Measurements from ENCODE around the gene TNS3.

TNS3 gene

GRCh38 chr7:47335557-47336471, 246.1 kb downstream of the TNS3 start:
- DNase-seq, result no peak

DNA sequence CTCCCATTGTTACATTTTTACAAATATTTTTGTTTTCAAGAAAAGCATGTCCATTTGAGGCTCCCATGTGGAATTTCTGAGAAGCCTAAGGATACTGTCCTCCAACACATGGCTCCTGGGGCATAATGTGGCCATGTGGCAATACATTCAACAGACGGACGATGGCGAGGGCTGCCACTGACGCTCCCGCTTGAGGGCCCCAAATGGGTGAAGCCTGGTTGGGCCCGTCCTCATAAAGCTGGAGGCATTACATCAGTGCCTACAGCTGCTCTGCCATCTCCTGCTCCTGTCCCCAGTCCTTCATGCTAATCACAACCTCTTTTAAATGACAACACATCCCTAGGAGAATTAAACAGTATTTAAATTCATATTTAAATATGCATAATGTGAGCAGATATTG, 246.8 kb downstream of the TNS3 start:
- no peak for DNase-seq

DNA sequence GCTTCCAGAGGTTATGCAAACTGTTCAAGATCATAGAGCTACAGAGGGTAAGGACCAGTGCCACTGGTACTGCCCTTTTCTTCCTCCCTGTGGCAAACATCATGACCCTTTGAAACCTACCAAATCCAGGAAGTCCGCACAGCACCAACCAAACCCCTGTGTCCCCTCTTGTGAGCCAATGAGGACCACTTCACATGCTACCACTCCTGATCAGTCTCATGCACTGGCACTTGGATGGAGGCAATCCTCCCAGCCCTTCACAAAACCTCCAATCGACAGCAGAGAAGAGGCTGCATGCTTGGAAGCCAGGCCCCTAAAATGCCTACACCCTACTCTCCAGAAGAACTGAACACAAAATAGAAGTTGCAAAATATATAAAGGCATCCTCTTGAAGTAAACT, 248.0 kb downstream of the TNS3 start:
- DNase-seq, result no peak

DNA sequence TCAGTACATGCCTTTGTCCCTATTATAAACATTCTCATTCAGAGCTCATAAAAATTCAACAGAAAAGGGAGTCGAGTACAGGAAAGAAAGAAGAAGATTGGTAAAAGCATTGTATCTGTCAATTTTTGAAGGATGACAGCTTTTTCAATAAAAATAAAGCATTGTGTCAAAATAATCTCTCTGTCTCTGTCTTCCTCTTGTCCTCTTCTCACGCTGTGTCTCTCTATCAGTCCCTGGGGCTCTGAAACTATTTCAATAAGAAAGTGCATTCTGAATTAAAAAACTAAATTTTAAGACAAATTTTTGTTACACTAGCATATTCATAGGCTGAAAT, 248.4 kb downstream of the TNS3 start:
- no peak for DNase-seq

- DNase-seq, result no peak
Observed at GRCh38 chr7:47332681-47333553, 249.0 kb downstream of the TNS3 start.

DNA sequence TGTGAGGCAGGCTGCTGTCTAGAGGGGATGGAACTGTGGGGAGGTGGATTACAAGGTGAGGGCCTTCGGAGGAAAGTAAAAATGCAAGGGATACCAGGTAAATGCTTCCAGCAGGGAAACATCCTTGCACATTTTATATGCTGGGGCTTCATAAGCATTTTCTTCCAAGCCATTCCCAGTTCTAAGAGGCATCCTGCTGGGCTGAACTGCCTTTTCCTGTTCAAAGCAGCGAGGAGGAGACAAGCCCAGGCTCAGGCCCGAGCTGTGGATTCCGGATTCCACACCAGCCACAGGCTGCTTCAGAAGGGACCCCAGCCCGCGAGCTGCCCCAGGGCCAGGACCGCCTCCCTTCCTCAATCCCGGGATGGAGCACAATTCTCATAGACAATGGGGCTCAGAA, 249.7 kb downstream of the TNS3 start:
- no peak for DNase-seq

DNA sequence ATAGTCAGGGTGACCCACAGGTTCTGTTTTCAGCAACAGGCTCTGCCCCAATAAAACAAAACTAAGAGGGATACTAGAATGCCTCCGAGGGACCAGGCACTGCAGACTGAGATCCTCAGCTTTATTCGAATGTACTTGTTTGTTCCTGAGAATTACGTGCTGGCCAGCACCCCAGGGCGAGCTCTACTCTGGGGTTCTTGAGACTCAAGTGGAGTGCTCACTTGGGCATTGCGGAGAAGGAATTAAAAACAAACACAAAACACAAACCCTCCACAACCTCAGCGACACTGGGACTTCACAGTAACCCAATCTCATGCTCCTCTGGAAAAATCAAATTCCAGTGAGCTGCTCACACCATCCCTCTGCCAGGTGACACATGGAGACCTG, 250.7 kb downstream of the TNS3 start:
- no peak for DNase-seq

DNA sequence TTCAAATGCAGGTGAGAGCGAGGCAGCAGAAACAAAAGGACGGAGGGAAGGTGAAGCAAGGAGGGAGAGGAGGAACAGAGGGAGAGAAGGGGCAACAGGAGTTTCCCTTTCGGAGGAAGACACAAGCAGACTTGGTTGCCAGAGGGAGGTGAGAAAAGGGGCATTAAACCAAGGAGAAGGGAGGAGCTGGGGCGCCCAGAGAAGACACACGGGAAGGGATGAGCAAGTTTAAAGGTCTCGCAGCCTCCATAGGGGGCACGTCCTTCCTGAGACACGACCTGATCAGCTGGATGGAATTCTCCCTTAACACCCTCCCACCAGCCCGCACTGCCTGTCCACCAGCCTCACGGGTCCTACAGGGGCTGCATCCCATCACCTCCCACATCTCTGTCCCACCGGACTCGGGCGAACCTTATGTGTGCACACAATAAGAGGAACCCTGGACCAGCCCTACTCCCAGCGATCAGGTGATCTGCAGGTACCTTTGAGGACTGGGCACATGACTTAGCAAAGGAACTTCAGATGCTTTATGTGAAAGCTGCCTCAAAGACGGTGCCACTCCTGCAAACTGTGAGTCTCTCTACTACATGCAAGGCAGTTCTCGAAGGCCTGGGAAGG, 251.2 kb downstream of the TNS3 start:
- no peak for DNase-seq

- DNase-seq, result no peak
Observed at GRCh38 chr7:47330026-47330425, 251.9 kb downstream of the TNS3 start.

DNA sequence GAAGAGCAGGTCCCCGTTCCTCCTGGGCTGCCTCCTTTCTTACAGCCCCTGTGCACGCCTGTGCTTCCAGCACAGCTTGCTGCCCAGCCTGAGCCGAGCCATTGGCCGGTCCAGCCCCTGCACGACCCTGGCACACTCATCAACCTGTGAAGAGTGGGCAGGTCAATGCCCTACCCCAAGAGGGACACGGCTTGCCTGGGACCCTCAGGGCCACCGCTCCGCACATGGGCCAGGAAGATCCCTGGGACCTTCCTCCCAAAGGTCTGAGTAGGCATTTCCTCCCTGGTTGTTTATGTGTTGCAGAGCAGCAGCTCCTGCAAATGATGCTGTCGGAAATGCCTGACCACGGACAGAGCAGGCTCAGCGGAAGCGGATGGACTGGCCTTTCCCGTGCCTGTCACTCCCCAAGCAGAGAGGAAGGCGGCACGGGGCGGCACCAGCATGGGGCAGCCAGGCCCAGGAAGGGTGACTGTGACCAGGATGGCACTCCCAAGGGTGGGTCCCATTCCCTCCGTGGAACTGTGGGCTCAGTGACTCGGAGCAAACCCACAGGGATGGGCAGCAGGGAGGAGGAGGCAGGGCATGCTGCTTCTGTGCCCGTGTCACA, 252.5 kb downstream of the TNS3 start:
- no peak for DNase-seq

- DNase-seq, result no peak
Observed at GRCh38 chr7:47328392-47329319, 253.3 kb downstream of the TNS3 start.

DNA sequence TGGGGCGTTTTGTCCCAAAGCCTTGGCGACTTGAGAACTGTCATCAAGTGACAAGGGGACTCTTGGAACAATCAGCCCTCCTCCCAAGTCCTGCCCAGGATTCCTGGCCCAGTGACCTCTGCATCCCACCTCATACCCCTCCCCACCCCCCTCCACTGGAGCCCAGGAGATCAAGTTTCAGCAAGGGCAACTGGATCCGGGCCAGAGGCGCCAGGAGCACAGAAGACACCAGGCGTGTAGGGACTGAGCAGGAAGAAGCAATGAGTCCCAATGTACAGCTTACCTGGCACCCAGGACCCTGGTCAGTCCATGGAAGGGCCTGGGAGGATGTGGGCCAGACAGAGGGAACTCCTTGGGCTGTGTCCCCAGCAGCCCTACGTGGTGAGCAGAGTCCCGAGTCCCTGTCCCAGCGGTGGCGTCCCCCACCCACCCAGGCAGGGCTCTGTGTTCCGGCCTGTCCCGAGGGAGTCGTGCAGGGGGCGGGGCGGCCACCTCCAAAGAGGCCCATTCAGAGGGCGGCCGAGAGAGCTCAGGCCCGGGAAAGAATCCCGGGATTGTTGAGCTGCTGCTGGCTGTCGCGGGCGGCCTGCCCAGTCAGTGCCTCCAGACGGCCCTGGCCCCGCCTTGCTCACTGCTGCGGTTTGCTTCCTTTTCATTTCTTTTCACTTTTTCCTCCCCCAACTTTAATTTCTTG, 254.1 kb downstream of the TNS3 start:
- DNase-seq, result no peak

DNA sequence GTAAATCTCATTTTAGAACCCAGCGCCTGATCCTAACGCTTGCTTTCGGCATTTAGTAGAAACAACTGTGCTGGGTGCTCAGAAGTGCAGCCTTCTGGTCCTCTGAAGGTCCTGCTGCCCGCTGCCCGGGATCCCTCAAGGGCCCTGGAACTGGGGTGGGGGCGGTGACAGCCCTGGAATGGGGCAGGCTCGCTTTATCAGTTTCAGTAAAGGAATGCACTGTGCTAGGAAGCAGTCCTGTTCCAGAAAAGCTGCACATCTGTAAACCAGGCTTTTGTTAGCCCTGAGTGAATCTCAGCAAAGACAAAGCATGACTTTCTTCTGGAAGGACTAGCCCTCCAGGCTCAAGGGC, 254.6 kb downstream of the TNS3 start:
- no peak for DNase-seq

GRCh38 chr7:47326808-47327207, 255.1 kb downstream of the TNS3 start:
- no peak for DNase-seq

GRCh38 chr7:47326220-47326619, 255.7 kb downstream of the TNS3 start:
- no peak for DNase-seq

- DNase-seq, result no peak
Observed at GRCh38 chr7:47325337-47325736, 256.6 kb downstream of the TNS3 start.

DNA sequence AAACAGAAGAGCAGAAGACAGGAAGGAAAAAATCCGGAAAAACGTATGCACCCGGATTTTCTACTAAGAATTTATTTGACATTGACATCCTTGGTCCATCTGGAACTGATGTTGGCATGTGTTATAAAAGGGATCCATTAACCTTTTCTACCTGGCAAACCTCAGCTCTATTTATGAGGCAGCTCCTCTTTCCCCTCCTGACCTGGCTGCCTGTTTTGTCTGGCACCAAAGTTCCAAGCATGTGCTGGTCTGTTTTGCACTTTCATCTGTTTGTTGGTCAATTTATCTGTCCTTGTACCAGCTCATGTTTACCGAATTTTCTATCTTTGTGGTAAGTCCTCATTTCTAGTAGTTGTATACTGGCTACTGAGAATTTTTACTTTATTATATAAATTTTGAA, 258.0 kb downstream of the TNS3 start:
- no peak for DNase-seq

- no peak for DNase-seq
Observed at GRCh38 chr7:47322731-47323130, 259.2 kb downstream of the TNS3 start.

DNA sequence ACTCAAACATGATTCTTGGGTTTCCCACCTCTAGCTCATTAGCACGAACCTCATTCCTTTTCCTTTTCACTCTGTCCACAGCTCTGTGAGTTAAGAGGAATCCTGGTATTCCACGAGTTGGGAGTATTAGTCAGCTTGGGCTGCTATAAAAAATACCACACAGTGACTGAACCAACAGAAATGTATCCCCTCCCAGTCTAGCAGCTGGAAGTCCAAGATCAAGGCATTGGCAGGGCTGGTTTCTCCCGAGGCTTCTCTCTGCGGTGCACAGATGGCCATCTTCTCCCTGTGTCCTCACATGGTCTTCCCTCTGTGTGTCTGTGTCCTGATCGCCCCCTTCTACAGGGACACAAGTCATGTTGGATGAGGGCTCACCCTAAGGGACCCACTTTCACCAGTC, 261.6 kb downstream of the TNS3 start:
- no peak for DNase-seq

- no peak for DNase-seq
Observed at GRCh38 chr7:47318395-47319182, 263.3 kb downstream of the TNS3 start.

DNA sequence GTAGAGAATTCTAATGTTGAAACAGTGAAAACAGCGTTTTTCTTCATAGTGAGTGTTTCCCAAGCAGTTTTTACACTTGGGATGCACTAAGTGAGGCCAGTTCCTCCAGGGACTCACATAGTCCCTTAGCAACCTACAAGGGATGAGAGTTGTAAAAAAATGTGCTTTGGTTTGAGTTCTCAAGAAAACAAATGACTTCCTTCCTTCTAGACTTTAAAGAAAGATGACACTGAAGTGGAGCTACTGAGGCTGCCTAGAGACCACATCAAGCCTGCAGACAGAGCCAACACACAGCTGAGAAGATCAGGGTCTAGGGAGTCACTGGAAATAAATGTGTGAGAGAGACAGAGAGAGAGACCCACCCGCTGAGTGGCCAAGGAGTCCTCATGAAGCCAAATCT, 264.4 kb downstream of the TNS3 start:
- DNase-seq, result no peak

Measured in GF-D8 (cell line).